ENCODE results near the gene GAB2.
"Not testable (repeated sequence)": the region's sequence is repeated elsewhere in the genome, so short reads cannot be mapped to it uniquely, and the experiment has no call there.

The GAB2 gene

GRCh38 chr11:78363024-78363619 is 54.5 kb downstream of the GAB2 start:
- DNase-seq = no peak

GRCh38 chr11:78361228-78361627 is 56.4 kb downstream of the GAB2 start:
- DNase-seq = no peak

GRCh38 chr11:78359921-78360320 is 57.7 kb downstream of the GAB2 start:
- DNase-seq = no peak

GRCh38 chr11:78357924-78358323 is 59.7 kb downstream of the GAB2 start:
- DNase-seq = not testable (repeated sequence)

- DNase-seq = not testable (repeated sequence)
Observed at GRCh38 chr11:78357425-78357824, 60.2 kb downstream of the GAB2 start.

GRCh38 chr11:78355742-78356141 is 61.9 kb downstream of the GAB2 start:
- not testable (repeated sequence) for DNase-seq

- no peak for DNase-seq
Observed at GRCh38 chr11:78355309-78355705, 62.3 kb downstream of the GAB2 start.

GRCh38 chr11:78354408-78355308 is 63.0 kb downstream of the GAB2 start:
- no peak for DNase-seq

GRCh38 chr11:78351979-78352841 is 65.4 kb downstream of the GAB2 start:
- DNase-seq = no peak

GRCh38 chr11:78351193-78351592 is 66.4 kb downstream of the GAB2 start:
- DNase-seq = no peak

GRCh38 chr11:78350646-78351165 is 66.9 kb downstream of the GAB2 start:
- DNase-seq = peak; percentile 53

- DNase-seq = peak; percentile 48
Observed at GRCh38 chr11:78350091-78350645, 67.5 kb downstream of the GAB2 start.

GRCh38 chr11:78349624-78350023 is 68.0 kb downstream of the GAB2 start:
- peak; percentile 44 for DNase-seq

GRCh38 chr11:78349114-78349513 is 68.5 kb downstream of the GAB2 start:
- DNase-seq = no peak

- DNase-seq = no peak
Observed at GRCh38 chr11:78347956-78348355, 69.7 kb downstream of the GAB2 start.

GRCh38 chr11:78346799-78347198 is 70.8 kb downstream of the GAB2 start:
- DNase-seq = no peak

- no peak for DNase-seq
Observed at GRCh38 chr11:78345450-78345849, 72.2 kb downstream of the GAB2 start.

GRCh38 chr11:78344676-78345075 is 72.9 kb downstream of the GAB2 start:
- DNase-seq = no peak

- no peak for DNase-seq
Observed at GRCh38 chr11:78344094-78344493, 73.5 kb downstream of the GAB2 start.

- no peak for DNase-seq
Observed at GRCh38 chr11:78343303-78343702, 74.3 kb downstream of the GAB2 start.

- no peak for DNase-seq
Observed at GRCh38 chr11:78341841-78342240, 75.8 kb downstream of the GAB2 start.

GRCh38 chr11:78340530-78340929 is 77.1 kb downstream of the GAB2 start:
- DNase-seq = no peak

- no peak for DNase-seq
Observed at GRCh38 chr11:78339945-78340344, 77.7 kb downstream of the GAB2 start.
